ENCODE data around the gene LILRB2. TPM values are rescaled to one million over a fixed set of nuclear protein-coding genes. Genes with fewer than 3 reads are reported as not detected.

LILRB2 gene
- total RNA-seq, 2 donors from 2014 or later: 0.78 to 1.3 TPM

DNA sequence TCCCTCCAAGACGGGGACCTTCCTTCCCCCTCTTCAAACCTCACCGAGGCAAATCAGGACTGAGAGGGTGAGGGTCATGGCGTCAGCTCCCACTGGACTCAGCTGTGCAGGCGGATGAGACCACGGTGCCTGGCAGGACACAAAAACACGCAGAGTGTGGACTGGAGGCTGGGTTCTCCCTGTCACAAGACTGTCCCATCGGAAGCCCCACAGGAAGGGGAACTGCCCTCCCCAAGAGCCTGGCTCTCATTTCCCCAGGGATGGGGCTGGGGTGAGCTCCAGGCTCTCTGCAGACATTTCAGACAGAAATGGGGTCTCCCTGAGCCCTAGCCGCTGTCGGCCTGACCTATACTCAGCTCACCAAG is 23.8 kb downstream of the LILRB2 start, which contains the start of gene LILRB5:
LILRB5 (minus strand) TSS at position 158 of the 365 bp plus-strand sequence; CDS start at position 78, 80 bp downstream.
- Histone ChIP-seq H3K27me3 (no peaks in the 10 kb centered on the region), H3K9me3 (no peaks in the 10 kb centered on the region), H3K4me3 (no peak within 1 kb of the TSS), H3K4me1 (no peaks in the 10 kb centered on the region), H3K36me3 (replicated peaks in 1 of 2; ENCODE audit: insufficient read depth in 1 of 2, low read depth in 2 of 2) (no peaks in the 10 kb centered on the region), H3K27ac (no peak within 1 kb of the TSS)
- TF ChIP-seq CTCF (IDR thresholded peaks at IDR 0.05) (no peak), POLR2A (IDR thresholded peaks at IDR 0.05) (no peak)
- intact Hi-C loops (cut with DNase I): no loop called here
- 58 to 70% methylated on average over 3 to 9 of the region's 9 CpGs for WGBS, 2 donors
- no peak for DNase-seq
- ATAC-seq: no peak

DNA sequence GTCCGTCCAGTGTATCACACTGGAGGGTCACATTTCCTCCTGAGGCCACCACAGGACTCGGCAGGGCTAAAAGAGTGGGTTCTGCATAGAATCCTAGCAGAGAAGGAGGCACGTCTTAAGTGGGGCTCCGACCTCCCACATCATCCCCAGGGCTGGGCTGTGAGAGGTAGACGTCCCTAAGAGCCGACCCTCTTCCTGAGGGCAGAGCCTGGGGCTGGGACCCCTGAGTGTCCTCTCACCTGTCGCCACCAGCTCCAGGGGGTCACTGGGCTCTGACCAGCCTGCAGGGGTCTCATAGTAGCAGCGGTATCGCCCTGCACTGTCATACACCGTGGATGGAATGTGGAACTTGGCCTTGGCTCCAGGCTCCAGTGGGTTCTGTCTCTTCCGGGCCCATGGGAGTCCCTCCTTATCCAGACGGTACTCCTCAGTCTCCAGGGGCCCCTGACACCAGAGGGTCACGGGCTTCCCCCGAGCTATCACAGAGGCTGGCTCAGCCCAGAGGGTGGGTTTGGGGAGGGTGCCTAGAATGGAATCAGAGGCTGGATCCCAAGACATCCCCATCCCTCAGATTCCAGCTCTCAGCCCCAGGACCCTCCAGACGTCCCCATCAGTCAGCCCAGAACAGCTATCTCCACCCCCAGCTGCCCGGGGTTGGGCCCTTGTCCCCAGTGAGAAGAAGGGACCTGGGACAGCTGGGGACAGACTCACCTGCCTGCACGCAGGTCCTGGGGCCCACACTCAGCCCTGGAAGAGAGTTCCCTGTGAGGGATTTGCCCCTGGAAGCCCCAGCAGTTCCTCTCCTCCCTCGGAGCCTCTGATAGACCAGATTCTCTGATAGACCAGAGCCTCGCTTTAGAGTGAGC is 24.4 kb downstream of the LILRB2 start:
- no peak overlapping the region for H3K27ac ChIP-seq
- no peak for TF ChIP-seq CTCF (IDR thresholded peaks at IDR 0.05)
- WGBS, 2 donors: 53% methylated on average over 19 of the region's 19 CpGs; no CpG with 5 or more reads in 1 of the 2 donors
- no peaks in the 10 kb centered on the region for H3K27me3 ChIP-seq
- ATAC-seq: no peak
- H3K4me1 ChIP-seq: no peaks in the 10 kb centered on the region
- H3K36me3 ChIP-seq (replicated peaks in 1 of 2; ENCODE audit: insufficient read depth in 1 of 2, low read depth in 2 of 2): no peaks in the 10 kb centered on the region
- no peaks in the 10 kb centered on the region for H3K9me3 ChIP-seq
- no peak overlapping the region for H3K4me3 ChIP-seq
- intact Hi-C loops (cut with DNase I): no loop called here
- DNase-seq: no peak

GRCh38 chr19:54255105-54255775 is 25.7 kb downstream of the LILRB2 start:
- H3K36me3 ChIP-seq (replicated peaks in 1 of 2; ENCODE audit: insufficient read depth in 1 of 2, low read depth in 2 of 2): no peaks in the 10 kb centered on the region
- ATAC-seq: no peak
- H3K4me3 ChIP-seq: no peak overlapping the region
- H3K9me3 ChIP-seq: no peaks in the 10 kb centered on the region
- intact Hi-C loops (cut with DNase I): no loop called here
- H3K4me1 ChIP-seq: no peaks in the 10 kb centered on the region
- no peak for DNase-seq
- H3K27ac ChIP-seq: no peak overlapping the region
- no peaks in the 10 kb centered on the region for H3K27me3 ChIP-seq
- WGBS, 2 donors: 44 to 80% methylated on average over 2 to 23 of the region's 26 CpGs
- no peak for TF ChIP-seq CTCF (IDR thresholded peaks at IDR 0.05)
- TF ChIP-seq POLR2A (IDR thresholded peaks at IDR 0.05): no peak

DNA sequence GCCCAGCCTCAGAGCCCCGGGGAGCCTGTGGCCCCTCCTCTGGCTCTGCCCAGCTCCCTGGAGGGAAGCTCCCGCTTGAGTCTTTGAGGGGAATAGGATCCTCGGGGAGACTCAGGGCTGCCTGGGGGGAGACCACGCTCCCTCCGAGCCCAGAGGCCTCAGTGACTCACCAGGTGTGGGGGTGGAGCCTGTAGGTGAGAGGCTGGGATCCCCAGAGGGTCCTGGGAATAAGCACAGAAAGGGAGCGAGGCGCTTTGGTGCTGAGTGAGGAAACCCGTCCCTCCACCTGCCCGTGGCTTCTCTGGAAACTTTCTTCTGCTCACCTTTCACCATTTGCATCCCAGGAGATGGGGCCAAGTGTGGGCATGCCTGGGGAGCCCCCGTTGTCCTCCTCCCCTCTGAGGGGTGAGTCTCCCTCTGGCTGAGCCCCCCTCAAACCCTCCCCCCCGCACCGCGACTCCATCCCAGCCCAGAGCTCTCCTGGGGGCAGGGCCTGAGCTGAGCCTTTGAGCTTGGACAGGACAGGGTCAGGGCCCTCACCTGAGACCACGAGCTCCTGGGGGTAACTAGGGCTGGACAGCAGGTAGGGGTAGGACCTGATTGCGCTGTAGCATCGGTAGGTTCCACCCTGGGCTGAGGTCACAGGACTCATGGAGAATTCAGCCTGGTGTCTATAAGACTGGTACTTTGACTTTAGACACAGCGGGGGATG is 26.6 kb downstream of the LILRB2 start:
- Histone ChIP-seq H3K4me1 (no peaks in the 10 kb centered on the region), H3K27ac (no peak overlapping the region), H3K4me3 (no peak overlapping the region), H3K9me3 (no peaks in the 10 kb centered on the region), H3K27me3 (no peaks in the 10 kb centered on the region), H3K36me3 (replicated peaks in 1 of 2; ENCODE audit: insufficient read depth in 1 of 2, low read depth in 2 of 2) (no peaks in the 10 kb centered on the region)
- no peak for TF ChIP-seq CTCF (IDR thresholded peaks at IDR 0.05)
- TF ChIP-seq POLR2A (IDR thresholded peaks at IDR 0.05): no peak
- intact Hi-C loops (cut with DNase I): no loop called here
- no peak for ATAC-seq
- DNase-seq: no peak
- 0 to 38% methylated on average over 2 to 17 of the region's 17 CpGs for WGBS, 2 donors
